Brain pericyte (primary cell): ENCODE data around the gene GLI1.
A peak's percentile ranks its signal among the peaks of the same experiment; 100 is the strongest.
"Not testable (repeated sequence)": the region's sequence is repeated elsewhere in the genome, so short reads cannot be mapped to it uniquely, and the experiment has no call there.

Experiments
- DNase-seq: peaks from one replicate; pipeline ENCODE4 v3.0.0-alpha.2; 2012; ENCODE audit warnings: low read depth, low spot score

GLI1 gene

DNA sequence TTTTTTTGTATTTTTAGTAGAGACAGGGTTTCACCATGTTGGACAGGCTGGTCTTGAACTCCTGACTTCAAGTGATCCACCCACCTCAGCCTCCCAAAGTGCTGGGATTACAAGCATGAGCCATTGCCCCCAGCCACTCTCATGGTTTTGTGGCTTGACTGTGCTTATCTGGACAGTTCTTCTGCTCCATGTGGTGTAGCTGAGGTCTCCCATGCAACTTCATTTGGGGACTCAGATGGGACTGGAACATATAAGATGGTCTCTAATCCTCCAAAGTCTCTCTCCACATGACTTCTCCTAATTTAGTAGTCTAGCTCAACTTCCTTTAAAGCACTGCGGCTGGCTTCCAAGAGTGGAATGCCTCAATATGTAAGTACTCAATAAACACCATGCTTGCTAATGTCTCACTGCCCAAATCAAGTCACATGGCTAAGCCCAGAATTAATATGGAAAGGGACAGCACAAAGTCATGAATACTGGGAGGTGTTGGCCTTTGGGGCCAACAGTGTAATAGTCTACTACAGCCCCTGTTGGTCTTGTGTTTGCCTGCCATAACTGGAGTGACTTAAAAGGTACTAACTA is 17.6 kb upstream of the GLI1 start:
- no peak for DNase-seq

DNA sequence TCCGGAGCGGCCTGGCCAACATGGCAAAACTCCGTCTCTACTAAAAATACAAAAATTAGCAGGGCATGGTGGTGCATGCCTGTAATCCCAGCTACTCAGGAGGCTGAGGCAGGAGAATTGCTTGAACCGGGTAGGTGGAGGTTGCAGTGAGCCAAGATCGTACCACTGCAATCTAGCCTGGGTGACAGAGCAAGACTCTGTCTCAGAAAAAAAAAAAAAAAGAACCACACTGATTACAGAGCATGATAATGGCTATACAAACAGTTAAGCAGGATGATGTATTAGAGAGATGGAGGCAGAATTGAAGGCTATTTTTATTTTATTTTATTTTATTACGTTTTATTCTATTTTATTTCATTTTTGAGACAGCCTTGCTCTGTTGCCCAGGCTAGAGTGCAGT is 15.2 kb upstream of the GLI1 start:
- DNase-seq: not testable (repeated sequence)

DNA sequence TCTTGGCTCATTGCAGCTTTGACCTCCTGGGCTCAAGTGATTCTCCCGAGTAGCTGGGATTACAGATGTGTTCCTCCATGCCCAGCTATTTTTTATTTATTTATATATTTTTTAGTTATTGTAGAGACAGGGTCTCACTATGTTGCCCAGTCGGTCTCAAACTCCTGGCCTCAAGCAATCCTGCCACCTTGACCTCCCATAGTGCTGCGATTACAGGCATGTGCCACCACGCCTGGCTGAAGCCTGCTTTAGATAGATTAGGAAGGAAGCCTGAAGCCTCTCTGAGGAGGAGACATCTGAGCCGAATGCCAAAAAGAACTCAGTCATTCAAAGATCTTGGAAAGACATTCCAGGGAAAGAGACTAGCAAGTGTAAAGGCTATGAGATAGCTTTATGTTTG is 14.8 kb upstream of the GLI1 start:
- no peak for DNase-seq

DNA sequence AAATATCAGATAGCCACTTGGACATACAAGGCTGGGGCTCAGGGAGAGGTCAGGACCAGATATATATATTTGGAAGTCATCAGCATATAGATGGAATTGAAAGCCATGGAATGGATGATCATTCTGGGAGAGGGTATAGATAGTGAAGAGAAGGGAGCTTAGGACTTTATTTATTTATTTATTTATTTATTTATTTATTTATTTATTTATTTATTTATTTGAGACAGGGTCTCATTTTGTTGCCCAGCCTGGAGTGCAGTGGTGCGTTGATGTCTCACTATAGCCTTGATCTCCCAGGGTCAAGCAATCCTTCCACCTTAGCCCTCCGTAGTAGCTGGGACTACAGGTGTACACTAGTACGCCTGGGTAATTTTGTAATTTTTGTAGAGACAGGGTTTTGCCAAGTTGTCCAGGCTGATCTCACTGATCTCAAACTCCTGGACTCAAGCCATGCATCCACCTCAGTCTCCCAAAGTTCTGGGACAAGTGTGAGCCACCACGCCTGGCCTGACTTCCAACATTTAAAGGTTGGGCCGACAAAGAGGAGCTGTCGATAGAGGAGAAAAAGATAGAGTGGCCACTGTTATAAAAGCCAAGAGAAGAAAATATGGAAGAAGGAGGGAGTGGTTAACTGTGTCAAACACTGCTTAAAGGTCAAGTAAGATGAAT is 13.2 kb upstream of the GLI1 start:
- DNase-seq: no peak

DNA sequence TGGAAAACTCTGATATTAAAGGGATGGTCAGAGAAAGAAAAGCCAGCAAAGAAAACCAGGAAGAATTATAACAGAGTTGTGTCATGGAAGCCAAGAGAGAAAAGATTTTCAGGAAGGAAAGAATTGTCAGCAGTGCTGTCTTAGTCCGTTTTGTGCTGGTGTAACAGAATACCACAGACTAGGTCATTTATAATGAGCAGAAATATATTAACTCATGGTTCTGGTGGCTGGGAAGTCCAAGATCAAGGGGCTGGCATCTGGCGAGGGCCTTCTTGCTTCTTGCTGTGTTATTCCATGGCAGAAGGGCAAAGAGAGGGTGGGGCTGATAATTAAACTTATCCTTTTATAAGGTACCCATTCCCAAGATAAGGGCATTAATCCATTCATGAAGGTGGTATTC is 10.9 kb upstream of the GLI1 start:
- no peak for DNase-seq

DNA sequence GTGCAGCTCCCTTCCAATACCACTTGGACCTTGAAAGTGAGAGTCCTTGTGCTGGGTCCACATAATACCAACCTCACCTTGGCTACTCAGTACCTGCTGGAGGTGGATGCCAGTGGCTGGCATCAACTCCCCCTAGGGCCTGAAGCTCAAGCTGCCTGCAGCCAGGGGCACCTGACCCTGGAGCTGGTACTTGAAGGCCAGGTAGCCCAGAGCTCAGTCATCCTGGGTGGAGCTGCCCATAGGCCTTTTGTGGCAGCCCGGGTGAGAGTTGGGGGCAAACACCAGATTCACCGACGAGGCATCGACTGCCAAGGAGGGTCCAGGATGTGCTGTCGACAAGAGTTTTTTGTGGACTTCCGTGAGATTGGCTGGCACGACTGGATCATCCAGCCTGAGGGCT is 10.2 kb upstream of the GLI1 start:
- no peak for DNase-seq

DNA sequence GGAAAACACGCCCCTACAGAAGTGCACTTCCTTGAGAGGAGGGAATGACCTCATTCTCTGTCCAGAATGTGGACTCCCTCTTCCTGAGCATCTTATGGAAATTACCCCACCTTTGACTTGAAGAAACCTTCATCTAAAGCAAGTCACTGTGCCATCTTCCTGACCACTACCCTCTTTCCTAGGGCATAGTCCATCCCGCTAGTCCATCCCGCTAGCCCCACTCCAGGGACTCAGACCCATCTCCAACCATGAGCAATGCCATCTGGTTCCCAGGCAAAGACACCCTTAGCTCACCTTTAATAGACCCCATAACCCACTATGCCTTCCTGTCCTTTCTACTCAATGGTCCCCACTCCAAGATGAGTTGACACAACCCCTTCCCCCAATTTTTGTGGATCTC is 9.5 kb upstream of the GLI1 start:
- no peak for DNase-seq

DNA sequence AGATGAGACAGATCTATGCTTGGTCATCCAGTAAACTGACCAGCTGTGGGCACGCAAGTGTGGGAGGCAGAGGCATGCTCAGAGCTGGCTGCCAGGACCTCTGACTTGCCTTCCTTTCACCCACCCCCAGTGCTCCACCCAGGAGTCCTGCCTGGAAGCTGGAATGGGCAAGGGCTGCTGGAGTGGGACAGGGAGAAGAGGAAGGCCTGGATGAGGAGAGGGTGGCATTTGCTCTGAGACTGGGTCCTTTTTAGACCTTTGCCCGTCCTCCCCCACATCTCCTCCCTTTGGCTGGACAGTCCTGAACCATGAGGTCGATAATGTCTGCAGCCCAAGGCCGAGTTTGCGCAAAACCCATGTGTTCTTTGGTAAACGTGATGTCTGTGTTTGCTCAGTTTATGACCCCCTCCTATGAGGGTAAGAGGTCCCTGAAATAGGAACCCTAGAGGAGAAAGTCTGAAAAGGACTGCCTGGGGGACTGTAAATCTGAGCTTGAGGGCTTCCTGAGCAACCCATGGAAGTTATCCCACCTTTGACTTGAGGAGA is 8.3 kb upstream of the GLI1 start:
- no peak for DNase-seq

DNA sequence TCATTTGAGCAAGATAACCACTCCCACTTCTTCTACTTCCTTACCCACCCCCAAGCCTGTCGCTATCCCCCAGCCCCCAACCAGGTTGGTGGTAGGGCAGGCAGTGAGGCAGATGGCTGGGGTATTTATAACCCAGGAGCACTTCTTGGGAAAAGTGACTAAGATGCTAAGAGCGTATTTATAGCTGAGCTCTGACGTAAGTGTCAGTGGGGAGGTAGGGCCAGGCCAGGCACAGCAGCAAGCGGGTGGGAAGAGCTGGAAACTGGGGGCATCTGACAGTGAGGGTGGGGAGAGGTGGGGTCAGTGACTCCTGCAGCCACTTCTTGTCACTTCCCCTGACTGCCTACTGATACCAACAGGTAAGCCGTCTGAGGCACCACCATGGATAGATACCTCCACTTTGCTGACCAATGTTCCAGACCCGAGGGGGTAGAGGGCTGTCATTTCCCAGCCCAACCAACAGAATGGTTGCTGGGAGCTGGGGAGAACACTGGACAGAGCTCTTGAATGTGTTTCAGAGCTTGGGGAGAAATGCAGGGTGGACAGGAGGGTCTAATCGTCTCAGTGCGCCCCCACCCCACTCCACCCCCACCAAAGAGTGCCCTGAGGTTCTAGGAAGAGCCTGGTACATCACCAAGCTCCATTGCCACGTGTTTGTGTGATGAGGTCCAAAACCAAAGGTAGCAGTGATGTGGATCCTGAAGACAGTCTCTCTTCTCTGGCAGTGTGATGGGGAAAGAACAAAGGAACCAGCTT is 7.2 kb upstream of the GLI1 start:
- DNase-seq: no peak

DNA sequence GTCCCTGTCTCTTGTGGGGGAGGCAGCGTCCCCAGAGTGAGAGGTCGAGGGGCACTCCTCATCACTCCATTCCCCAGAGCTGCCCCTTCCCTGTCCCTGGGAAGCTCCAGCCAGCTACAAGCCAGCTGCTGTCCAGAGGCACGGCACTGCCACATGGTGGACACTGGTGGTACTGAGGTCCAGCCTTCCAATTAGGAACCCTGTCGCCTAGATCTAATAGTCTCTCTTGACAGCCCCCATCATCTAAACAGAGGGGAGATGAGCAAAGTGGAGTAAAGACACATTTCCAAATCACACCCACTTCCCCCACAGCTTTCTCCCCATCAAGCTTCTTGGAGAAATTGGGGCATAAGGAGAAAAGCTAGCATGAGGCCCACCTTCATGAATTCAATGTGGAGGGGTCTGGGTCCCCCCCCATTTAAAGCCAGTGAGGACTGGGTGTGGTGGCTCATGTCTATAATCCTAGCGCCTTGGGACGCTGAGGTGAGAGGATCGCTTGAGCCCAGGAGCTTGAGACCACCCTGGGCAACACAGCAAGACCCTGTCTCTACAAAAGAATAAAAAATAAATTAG is 6.6 kb upstream of the GLI1 start:
- no peak for DNase-seq

DNA sequence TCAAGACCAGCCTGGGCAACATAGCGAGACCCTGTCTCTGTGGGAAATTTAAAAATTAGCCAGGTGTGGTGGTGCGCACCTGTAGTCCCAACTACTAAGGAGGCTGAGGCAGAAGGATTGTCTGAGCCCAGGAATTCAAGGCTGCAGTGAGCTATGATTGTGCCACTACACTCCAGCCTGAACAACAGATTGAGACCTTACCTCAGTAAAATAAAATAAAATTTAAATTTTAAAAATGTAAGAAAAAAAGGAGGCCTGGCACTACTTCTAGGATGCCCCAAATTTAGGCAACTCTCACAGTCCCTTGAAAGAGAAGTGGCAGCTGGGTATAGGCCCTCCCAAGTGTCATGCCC is 5.4 kb upstream of the GLI1 start:
- DNase-seq: no peak

DNA sequence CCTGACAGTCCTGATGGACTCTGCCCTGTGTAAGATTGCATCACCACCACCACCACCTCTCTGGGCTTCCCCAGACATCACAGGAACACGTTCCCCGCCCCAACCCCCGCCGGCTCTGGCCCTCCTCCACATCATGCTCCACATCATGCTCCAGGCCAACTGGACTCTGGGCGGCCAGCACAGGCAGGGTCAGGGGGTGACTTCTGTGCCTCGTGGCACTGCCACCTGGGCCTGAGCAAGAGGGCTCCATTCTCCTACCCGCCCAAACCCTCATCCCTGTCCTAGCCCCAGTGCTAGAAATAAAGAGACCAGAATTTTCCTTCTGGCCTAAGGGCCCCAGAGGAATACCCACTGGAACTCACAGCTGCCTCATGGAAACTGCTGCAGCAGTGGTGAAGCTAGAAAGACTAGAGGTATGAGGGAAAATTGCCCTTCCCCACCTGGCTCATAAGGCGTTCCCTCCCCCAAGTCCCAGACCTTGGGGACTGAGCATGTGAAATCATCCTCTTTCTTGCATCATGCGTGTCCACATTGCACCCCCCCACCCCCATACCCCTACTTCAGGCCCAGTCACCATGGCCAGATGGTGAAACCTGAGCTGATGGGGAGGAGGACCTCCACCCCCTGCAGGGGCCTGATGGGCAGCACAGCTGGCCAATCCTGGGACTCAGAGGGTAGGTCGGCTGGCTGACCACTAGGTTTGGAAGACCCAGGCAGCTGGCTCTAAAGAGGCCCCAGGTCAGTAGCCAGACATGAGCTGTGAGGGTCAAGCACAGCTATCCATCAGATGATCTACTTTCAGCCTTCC is 4.8 kb upstream of the GLI1 start, which contains the start of gene INHBE:
INHBE (plus strand) TSS at position 742 of the 808 bp plus-strand sequence. CDS start 230 bp downstream, outside the sequence.
- no peak for DNase-seq

DNA sequence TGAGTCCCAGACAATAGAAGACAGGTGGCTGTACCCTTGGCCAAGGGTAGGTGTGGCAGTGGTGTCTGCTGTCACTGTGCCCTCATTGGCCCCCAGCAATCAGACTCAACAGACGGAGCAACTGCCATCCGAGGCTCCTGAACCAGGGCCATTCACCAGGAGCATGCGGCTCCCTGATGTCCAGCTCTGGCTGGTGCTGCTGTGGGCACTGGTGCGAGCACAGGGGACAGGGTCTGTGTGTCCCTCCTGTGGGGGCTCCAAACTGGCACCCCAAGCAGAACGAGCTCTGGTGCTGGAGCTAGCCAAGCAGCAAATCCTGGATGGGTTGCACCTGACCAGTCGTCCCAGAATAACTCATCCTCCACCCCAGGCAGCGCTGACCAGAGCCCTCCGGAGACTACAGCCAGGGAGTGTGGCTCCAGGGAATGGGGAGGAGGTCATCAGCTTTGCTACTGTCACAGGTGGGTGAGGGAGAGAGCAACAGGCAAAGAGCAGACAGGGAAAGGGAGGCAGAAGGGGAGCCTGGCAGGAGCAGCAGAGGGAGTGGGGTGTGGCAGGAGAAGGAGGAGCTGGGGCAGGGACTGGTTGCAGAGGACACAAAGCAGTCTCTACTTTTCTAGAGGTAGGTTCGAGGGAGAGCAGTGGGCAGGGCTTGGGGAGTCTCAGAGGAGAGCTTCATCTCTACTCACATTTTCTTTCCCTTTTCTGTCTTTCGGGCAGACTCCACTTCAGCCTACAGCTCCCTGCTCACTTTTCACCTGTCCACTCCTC is 4.0 kb upstream of the GLI1 start:
- no peak for DNase-seq

DNA sequence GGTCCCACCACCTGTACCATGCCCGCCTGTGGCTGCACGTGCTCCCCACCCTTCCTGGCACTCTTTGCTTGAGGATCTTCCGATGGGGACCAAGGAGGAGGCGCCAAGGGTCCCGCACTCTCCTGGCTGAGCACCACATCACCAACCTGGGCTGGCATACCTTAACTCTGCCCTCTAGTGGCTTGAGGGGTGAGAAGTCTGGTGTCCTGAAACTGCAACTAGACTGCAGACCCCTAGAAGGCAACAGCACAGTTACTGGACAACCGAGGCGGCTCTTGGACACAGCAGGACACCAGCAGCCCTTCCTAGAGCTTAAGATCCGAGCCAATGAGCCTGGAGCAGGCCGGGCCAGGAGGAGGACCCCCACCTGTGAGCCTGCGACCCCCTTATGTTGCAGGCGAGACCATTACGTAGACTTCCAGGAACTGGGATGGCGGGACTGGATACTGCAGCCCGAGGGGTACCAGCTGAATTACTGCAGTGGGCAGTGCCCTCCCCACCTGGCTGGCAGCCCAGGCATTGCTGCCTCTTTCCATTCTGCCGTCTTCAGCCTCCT is 3.4 kb upstream of the GLI1 start:
- DNase-seq: no peak

DNA sequence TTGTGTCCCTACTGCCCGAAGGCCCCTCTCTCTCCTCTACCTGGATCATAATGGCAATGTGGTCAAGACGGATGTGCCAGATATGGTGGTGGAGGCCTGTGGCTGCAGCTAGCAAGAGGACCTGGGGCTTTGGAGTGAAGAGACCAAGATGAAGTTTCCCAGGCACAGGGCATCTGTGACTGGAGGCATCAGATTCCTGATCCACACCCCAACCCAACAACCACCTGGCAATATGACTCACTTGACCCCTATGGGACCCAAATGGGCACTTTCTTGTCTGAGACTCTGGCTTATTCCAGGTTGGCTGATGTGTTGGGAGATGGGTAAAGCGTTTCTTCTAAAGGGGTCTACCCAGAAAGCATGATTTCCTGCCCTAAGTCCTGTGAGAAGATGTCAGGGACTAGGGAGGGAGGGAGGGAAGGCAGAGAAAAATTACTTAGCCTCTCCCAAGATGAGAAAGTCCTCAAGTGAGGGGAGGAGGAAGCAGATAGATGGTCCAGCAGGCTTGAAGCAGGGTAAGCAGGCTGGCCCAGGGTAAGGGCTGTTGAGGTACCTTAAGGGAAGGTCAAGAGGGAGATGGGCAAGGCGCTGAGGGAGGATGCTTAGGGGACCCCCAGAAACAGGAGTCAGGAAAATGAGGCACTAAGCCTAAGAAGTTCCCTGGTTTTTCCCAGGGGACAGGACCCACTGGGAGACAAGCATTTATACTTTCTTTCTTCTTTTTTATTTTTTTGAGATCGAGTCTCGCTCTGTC is 2.7 kb upstream of the GLI1 start:
- DNase-seq: no peak

DNA sequence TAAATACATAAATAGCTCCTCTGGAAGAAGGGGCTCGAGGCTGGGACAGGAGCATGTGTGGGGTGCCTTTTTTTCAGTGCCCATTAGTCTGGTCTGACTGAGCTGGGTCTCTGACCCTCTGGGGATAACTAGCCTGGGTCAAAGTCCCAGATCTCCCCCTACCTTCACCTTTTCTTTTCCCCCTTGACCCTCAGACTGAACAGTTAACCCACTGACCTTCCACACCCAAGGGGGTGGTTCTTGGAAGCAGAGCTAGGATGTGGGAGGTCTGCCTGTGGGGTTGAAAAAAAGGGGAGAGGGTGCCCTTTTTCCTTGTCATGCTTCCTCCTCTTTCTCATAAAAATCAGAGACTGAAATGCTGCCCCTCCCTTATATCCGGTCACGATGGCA is 925 bp upstream of the GLI1 start:
- DNase-seq: no peak

DNA sequence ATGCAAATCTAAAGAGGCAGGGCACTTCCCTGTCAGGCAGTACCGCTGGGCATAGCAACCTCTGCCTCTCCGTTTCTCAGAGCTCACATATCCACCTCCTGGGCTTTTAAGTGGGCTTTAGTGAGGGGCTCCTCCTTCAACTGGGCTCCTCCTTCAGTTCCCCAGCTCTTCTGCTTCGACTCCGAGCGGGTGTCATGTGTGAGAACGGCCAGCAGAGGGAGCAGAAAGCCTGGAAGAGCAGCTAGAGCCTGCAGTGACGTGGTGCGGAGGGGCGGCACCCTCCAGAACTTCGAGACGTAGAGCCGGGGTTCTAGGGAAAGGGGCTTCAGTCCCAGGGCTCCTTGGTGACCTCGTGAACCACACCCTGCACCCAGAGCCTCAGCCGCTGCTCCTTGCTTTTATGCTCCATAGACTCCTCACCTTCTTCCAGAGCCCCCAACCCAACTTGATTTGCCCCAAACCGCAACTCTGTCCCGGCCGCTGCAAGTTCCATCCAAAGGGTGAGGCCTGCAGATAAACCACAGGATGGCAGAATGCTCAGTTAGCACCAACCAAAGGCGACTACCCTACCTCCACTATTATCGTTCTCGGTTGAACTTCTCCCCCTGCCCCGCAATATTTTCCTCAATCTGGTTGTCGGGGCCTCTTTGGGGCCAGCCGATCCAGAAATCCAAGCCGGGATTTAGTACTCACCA is 383 bp upstream of the GLI1 start:
- peak; percentile 92 for DNase-seq

DNA sequence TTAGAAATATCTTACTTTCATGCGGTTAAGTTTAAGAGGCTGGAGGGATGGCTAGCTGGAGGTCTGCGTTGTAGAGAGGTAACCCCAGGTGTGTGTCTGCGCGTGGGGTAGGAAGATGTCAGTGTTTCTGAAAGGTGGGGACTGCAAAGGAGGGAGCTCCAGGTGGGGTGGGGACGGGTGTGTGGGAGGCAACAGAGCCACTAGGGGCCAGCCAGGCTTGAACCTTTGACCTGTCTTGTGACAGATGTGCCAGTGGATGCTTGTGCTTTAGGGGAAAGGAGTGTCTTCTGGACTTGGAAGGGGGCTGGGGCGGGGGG is 841 bp downstream of the GLI1 start:
- DNase-seq: no peak

DNA sequence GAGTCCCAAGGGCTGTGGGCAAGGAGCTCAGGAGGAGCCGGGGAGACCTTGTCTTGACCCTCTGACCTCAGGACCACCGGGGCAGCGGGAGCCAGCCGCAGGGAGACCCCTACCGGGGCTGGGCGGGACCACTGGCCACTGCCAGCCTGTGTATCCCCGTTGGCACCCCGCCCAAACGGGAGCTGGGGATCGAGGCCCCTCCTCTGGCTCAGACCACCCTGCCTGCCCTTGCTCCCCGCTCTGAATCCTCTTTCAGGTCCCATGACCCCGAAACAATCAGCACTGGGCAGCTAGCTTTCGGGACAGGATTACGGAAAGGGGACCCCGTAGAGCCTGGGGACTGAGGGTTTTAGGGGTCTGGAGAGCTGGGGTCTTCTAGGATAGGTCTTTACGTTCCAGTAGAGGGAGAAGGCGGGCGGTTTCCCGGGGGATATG is 1.3 kb downstream of the GLI1 start:
- DNase-seq: no peak
